WTC11 (cell line): ENCODE results near the gene PARD3B. TPM values are rescaled to one million over a fixed set of nuclear protein-coding genes. Genes with fewer than 3 reads are reported as not detected.

ENCODE experiments used
- ATAC-seq: fragments of 200-7000 bp; cut with Tn5 transposase; 2 replicates; pipeline ENCODE4 v1.10.0; 2021; ENCODE audit warnings: mild to moderate bottlenecking, moderate library complexity
- CTCF ChIA-PET: fragments of 300-600 bp; sonication (Branson Sonifier 250); formaldehyde crosslinking; loops from one replicate; lab custom pipeline; 2021; ENCODE audit warnings: antibody characterized with exemption; lab: Charles Lee
- POLR2A ChIA-PET: fragments of 350-600 bp; sonication (Branson Sonifier 250); formaldehyde crosslinking; loops from one replicate; lab custom pipeline; 2021; ENCODE audit warnings: antibody characterized with exemption; lab: Charles Lee
- DNase-seq: peaks from one replicate; pipeline ENCODE4 v3.0.0; 2021; ENCODE audit warnings: low spot score
- H3K27ac Mint-ChIP-seq: 2 replicates; pipeline ENCODE4 v1.8.0; 2021; ENCODE audit warnings: mixed read lengths
- H3K27me3 Mint-ChIP-seq: 2 replicates; pipeline ENCODE4 v1.8.0; 2021; ENCODE audit warnings: low read depth, mild to moderate bottlenecking, moderate library complexity, mixed read lengths
- H3K36me3 Mint-ChIP-seq: 2 replicates; pipeline ENCODE4 v1.8.0; 2021; ENCODE audit warnings: mixed read lengths
- H3K4me1 Mint-ChIP-seq: 2 replicates; pipeline ENCODE4 v1.8.0; 2022; ENCODE audit warnings: mixed read lengths
- H3K4me3 Mint-ChIP-seq: 2 replicates; pipeline ENCODE4 v1.8.0; 2021; ENCODE audit warnings: mild to moderate bottlenecking, moderate library complexity, mixed read lengths
- H3K9me3 Mint-ChIP-seq: 2 replicates; pipeline ENCODE4 v1.8.0; 2021; ENCODE audit warnings: mixed read lengths
- CREM ChIP-seq: sonication (generic); formaldehyde crosslinking; IDR thresholded peaks from 2 replicates; pipeline ENCODE4 v1.8.1; 2022; ENCODE audit warnings: mild to moderate bottlenecking, missing genetic modification reagents, moderate library complexity
- IRF2 ChIP-seq: sonication (generic); formaldehyde crosslinking; IDR thresholded peaks from 2 replicates; pipeline ENCODE4 v1.8.0; 2022; ENCODE audit warnings: low read depth, missing genetic modification reagents, borderline replicate concordance
- MXD4 ChIP-seq: fragments of 250-450 bp; sonication (Bioruptor Pico); IDR thresholded peaks from 2 replicates; pipeline ENCODE4 v1.8.0; 2021; ENCODE audit warnings: mild to moderate bottlenecking, moderate library complexity, borderline replicate concordance
- NFYB ChIP-seq: sonication (generic); formaldehyde crosslinking; conservative IDR thresholded peaks from 2 replicates; pipeline ENCODE4 v1.8.0; 2022; ENCODE audit warnings: low read depth, missing genetic modification reagents
- NR3C1 ChIP-seq: sonication (generic); formaldehyde crosslinking; conservative IDR thresholded peaks from 2 replicates; pipeline ENCODE4 v1.8.1; 2023; ENCODE audit warnings: low read depth, mild to moderate bottlenecking, missing genetic modification reagents
- RELA ChIP-seq: sonication (generic); formaldehyde crosslinking; IDR thresholded peaks from 2 replicates; pipeline ENCODE4 v1.8.1; 2022; ENCODE audit warnings: missing genetic modification reagents, mild to moderate bottlenecking, borderline replicate concordance
- SOX15 ChIP-seq: fragments of 250-450 bp; sonication (Bioruptor Pico); IDR thresholded peaks from 2 replicates; pipeline ENCODE4 v1.9.0; 2021; ENCODE audit warnings: mild to moderate bottlenecking
- SP1 ChIP-seq: sonication (generic); formaldehyde crosslinking; conservative IDR thresholded peaks from 2 replicates; pipeline ENCODE4 v1.8.1; 2022; ENCODE audit warnings: missing genetic modification reagents
- TCF7 ChIP-seq: sonication (generic); formaldehyde crosslinking; IDR thresholded peaks from 2 replicates; pipeline ENCODE4 v1.8.0; 2022; ENCODE audit warnings: mild to moderate bottlenecking, low read depth, missing genetic modification reagents, moderate library complexity
- TEAD4 ChIP-seq: sonication (generic); formaldehyde crosslinking; IDR thresholded peaks from 2 replicates; pipeline ENCODE4 v1.8.0; 2022; ENCODE audit warnings: mild to moderate bottlenecking, missing genetic modification reagents
- ZBTB21 ChIP-seq: sonication (generic); formaldehyde crosslinking; IDR thresholded peaks from 2 replicates; pipeline ENCODE4 v1.8.1; 2023; ENCODE audit warnings: mild to moderate bottlenecking, missing genetic modification reagents, borderline replicate concordance
- ZNF138 ChIP-seq: sonication (generic); formaldehyde crosslinking; conservative IDR thresholded peaks from 2 replicates; pipeline ENCODE4 v1.8.1; 2022; ENCODE audit warnings: mild to moderate bottlenecking, moderate library complexity, missing genetic modification reagents
- ZNF263 ChIP-seq: sonication (generic); formaldehyde crosslinking; IDR thresholded peaks from 2 replicates; pipeline ENCODE4 v1.8.1; 2022; ENCODE audit warnings: low read depth, mild to moderate bottlenecking, moderate library complexity, missing genetic modification reagents
- ZNF416 ChIP-seq: fragments of 250-450 bp; sonication (Bioruptor Pico); IDR thresholded peaks from 2 replicates; pipeline ENCODE4 v1.9.0; 2021; ENCODE audit warnings: mild to moderate bottlenecking, inconsistent platforms
- total RNA-seq: library from RNA; stranded (reverse); gene quantifications from 3 replicates; pipeline ENCODE4 v1.2.3, GENCODE V29; 2021
- TF ChIP-seq, protein P1 (sequence below): sonication (generic); formaldehyde crosslinking; conservative IDR thresholded peaks from 2 replicates; pipeline ENCODE4 v1.8.1; 2022; ENCODE audit warnings: mild to moderate bottlenecking, missing genetic modification reagents
- TF ChIP-seq, protein P2 (sequence below): sonication (generic); formaldehyde crosslinking; IDR thresholded peaks from 2 replicates; pipeline ENCODE4 v1.8.1; 2022; ENCODE audit warnings: missing genetic modification reagents, borderline replicate concordance
- TF ChIP-seq, protein P3 (sequence below): sonication (generic); formaldehyde crosslinking; IDR thresholded peaks from 2 replicates; pipeline ENCODE4 v1.8.1; 2022; ENCODE audit warnings: low read depth, mild to moderate bottlenecking, moderate library complexity, missing genetic modification reagents, borderline replicate concordance
- TF ChIP-seq, protein P4 (sequence below): sonication (generic); formaldehyde crosslinking; IDR thresholded peaks from 2 replicates; pipeline ENCODE4 v1.8.1; 2022; ENCODE audit warnings: low read depth, missing genetic modification reagents, borderline replicate concordance
- TF ChIP-seq, protein P5 (sequence below): sonication (generic); formaldehyde crosslinking; IDR thresholded peaks from 2 replicates; pipeline ENCODE4 v1.8.1; 2023; ENCODE audit warnings: mild to moderate bottlenecking, missing genetic modification reagents, moderate library complexity
- TF ChIP-seq, protein P6 (sequence below): sonication (generic); formaldehyde crosslinking; IDR thresholded peaks from 2 replicates; pipeline ENCODE4 v1.8.0; 2022; ENCODE audit warnings: mild to moderate bottlenecking, missing genetic modification reagents
- TF ChIP-seq, protein P7 (sequence below): sonication (generic); formaldehyde crosslinking; IDR thresholded peaks from 2 replicates; pipeline ENCODE4 v1.8.0; 2022; ENCODE audit warnings: mild to moderate bottlenecking, missing genetic modification reagents
- TF ChIP-seq, protein P8 (sequence below): sonication (generic); formaldehyde crosslinking; conservative IDR thresholded peaks from 2 replicates; pipeline ENCODE4 v1.8.1; 2023; ENCODE audit warnings: mild to moderate bottlenecking, low read depth, missing genetic modification reagents, moderate library complexity

PARD3B gene
- total RNA-seq, 1 experiment from 2014 or later, result 5.6 TPM

DNA sequence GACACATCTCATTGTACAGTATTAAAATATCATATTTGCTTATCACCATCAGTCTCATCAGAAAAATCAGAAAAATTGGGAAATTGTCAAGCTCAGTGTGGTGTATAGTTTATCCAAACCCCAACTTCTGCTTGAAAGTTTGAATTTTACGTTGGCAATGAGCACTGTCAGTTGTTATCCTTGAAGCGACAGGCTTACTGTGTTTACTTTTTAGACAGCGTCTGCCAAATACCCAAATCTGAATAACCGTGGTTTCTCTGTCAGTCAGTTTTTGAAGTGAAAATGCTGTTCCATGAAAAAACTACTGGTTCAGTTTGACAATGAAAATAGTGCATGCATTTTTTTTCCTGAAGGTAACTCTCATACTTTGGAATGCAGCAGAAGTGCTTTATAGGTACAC lies 70.2 kb downstream of the PARD3B start (continued):
- TF ChIP-seq, protein P1, sequence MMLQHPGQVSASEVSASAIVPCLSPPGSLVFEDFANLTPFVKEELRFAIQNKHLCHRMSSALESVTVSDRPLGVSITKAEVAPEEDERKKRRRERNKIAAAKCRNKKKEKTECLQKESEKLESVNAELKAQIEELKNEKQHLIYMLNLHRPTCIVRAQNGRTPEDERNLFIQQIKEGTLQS (CRISPR knock-in tag), result no peak
- TF ChIP-seq ZNF416 (CRISPR knock-in tag) (no peak), ZNF138 (CRISPR knock-in tag) (no peak)
- TF ChIP-seq, protein P2, sequence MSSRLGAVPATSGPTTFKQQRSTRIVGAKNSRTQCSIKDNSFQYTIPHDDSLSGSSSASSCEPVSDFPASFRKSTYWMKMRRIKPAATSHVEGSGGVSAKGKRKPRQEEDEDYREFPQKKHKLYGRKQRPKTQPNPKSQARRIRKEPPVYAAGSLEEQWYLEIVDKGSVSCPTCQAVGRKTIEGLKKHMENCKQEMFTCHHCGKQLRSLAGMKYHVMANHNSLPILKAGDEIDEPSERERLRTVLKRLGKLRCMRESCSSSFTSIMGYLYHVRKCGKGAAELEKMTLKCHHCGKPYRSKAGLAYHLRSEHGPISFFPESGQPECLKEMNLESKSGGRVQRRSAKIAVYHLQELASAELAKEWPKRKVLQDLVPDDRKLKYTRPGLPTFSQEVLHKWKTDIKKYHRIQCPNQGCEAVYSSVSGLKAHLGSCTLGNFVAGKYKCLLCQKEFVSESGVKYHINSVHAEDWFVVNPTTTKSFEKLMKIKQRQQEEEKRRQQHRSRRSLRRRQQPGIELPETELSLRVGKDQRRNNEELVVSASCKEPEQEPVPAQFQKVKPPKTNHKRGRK, result no peak

DNA sequence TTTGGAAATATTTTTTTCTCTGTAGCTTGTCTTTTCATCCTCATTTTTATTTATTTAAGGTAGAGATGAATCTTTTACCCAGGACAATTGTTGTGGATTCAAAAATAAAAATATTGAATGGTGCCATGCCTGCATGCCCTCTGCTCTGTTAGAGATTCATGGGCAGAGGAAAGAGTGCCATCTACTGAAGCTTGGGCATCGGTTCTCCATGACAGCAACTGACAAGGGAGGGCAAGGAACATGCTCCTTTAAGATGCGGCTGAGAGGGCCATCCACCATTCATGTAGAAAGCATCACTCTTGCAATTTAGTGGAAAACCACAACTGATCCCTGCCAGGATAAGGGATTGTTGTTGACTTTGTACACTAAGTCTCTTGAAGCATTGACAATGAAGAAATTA lies 79.9 kb downstream of the PARD3B start:
- H3K27ac Mint-ChIP-seq, result no peak overlapping the region
- H3K4me3 Mint-ChIP-seq, result no peak overlapping the region
- no peaks in the 10 kb centered on the region for H3K9me3 Mint-ChIP-seq
- DNase-seq, result no peak
- H3K36me3 Mint-ChIP-seq, result no peaks in the 10 kb centered on the region
- no peaks in the 10 kb centered on the region for H3K4me1 Mint-ChIP-seq
- no peaks in the 10 kb centered on the region for H3K27me3 Mint-ChIP-seq
- ATAC-seq, result peak; percentile 39; the same call in 1 of the 2 replicates
- TF ChIP-seq SP1 (CRISPR knock-in tag) (no peak), TCF7 (no peak), RELA (CRISPR knock-in tag) (no peak), ZBTB21 (CRISPR knock-in tag) (no peak), CREM (CRISPR knock-in tag) (no peak), MXD4 (no peak), IRF2 (CRISPR knock-in tag) (no peak), ZNF263 (no peak), TEAD4 (CRISPR knock-in tag) (no peak), ZNF416 (CRISPR knock-in tag) (no peak), NR3C1 (CRISPR knock-in tag) (no peak), NFYB (no peak), SOX15 (no peak)
- TF ChIP-seq, protein P3, sequence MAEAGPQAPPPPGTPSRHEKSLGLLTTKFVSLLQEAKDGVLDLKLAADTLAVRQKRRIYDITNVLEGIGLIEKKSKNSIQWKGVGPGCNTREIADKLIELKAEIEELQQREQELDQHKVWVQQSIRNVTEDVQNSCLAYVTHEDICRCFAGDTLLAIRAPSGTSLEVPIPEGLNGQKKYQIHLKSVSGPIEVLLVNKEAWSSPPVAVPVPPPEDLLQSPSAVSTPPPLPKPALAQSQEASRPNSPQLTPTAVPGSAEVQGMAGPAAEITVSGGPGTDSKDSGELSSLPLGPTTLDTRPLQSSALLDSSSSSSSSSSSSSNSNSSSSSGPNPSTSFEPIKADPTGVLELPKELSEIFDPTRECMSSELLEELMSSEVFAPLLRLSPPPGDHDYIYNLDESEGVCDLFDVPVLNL, result no peak
- TF ChIP-seq, protein P4, sequence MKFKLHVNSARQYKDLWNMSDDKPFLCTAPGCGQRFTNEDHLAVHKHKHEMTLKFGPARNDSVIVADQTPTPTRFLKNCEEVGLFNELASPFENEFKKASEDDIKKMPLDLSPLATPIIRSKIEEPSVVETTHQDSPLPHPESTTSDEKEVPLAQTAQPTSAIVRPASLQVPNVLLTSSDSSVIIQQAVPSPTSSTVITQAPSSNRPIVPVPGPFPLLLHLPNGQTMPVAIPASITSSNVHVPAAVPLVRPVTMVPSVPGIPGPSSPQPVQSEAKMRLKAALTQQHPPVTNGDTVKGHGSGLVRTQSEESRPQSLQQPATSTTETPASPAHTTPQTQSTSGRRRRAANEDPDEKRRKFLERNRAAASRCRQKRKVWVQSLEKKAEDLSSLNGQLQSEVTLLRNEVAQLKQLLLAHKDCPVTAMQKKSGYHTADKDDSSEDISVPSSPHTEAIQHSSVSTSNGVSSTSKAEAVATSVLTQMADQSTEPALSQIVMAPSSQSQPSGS (CRISPR knock-in tag), result no peak
- TF ChIP-seq, protein P5, sequence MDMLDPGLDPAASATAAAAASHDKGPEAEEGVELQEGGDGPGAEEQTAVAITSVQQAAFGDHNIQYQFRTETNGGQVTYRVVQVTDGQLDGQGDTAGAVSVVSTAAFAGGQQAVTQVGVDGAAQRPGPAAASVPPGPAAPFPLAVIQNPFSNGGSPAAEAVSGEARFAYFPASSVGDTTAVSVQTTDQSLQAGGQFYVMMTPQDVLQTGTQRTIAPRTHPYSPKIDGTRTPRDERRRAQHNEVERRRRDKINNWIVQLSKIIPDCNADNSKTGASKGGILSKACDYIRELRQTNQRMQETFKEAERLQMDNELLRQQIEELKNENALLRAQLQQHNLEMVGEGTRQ, result no peak
- TF ChIP-seq, protein P6, sequence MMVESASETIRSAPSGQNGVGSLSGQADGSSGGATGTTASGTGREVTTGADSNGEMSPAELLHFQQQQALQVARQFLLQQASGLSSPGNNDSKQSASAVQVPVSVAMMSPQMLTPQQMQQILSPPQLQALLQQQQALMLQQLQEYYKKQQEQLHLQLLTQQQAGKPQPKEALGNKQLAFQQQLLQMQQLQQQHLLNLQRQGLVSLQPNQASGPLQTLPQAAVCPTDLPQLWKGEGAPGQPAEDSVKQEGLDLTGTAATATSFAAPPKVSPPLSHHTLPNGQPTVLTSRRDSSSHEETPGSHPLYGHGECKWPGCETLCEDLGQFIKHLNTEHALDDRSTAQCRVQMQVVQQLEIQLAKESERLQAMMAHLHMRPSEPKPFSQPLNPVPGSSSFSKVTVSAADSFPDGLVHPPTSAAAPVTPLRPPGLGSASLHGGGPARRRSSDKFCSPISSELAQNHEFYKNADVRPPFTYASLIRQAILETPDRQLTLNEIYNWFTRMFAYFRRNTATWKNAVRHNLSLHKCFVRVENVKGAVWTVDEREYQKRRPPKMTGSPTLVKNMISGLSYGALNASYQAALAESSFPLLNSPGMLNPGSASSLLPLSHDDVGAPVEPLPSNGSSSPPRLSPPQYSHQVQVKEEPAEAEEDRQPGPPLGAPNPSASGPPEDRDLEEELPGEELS (CRISPR knock-in tag), result no peak
- TF ChIP-seq, protein P7, sequence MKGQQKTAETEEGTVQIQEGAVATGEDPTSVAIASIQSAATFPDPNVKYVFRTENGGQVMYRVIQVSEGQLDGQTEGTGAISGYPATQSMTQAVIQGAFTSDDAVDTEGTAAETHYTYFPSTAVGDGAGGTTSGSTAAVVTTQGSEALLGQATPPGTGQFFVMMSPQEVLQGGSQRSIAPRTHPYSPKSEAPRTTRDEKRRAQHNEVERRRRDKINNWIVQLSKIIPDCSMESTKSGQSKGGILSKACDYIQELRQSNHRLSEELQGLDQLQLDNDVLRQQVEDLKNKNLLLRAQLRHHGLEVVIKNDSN (CRISPR knock-in tag), result no peak
- TF ChIP-seq, protein P8, sequence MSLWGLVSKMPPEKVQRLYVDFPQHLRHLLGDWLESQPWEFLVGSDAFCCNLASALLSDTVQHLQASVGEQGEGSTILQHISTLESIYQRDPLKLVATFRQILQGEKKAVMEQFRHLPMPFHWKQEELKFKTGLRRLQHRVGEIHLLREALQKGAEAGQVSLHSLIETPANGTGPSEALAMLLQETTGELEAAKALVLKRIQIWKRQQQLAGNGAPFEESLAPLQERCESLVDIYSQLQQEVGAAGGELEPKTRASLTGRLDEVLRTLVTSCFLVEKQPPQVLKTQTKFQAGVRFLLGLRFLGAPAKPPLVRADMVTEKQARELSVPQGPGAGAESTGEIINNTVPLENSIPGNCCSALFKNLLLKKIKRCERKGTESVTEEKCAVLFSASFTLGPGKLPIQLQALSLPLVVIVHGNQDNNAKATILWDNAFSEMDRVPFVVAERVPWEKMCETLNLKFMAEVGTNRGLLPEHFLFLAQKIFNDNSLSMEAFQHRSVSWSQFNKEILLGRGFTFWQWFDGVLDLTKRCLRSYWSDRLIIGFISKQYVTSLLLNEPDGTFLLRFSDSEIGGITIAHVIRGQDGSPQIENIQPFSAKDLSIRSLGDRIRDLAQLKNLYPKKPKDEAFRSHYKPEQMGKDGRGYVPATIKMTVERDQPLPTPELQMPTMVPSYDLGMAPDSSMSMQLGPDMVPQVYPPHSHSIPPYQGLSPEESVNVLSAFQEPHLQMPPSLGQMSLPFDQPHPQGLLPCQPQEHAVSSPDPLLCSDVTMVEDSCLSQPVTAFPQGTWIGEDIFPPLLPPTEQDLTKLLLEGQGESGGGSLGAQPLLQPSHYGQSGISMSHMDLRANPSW (CRISPR knock-in tag), result no peak
- ChIA-PET POLR2A (no interaction called here), CTCF (no interaction called here)
